GM11168 (cell line): ENCODE data around the gene NUMB.

Experiments
- in situ Hi-C: fragments of 300-500 bp; cut with MboI; formaldehyde crosslinking; loops from one replicate; pipeline ENCODE4 v1.12.0; 2022; ENCODE audit warnings: low sequenced_read_pairs; ENCODE audit not compliant: unreplicated experiment

NUMB gene

GRCh38 chr14:73264885-73265720 is 193.2 kb downstream of the NUMB start:
- in situ Hi-C loops, result no loop called here

DNA sequence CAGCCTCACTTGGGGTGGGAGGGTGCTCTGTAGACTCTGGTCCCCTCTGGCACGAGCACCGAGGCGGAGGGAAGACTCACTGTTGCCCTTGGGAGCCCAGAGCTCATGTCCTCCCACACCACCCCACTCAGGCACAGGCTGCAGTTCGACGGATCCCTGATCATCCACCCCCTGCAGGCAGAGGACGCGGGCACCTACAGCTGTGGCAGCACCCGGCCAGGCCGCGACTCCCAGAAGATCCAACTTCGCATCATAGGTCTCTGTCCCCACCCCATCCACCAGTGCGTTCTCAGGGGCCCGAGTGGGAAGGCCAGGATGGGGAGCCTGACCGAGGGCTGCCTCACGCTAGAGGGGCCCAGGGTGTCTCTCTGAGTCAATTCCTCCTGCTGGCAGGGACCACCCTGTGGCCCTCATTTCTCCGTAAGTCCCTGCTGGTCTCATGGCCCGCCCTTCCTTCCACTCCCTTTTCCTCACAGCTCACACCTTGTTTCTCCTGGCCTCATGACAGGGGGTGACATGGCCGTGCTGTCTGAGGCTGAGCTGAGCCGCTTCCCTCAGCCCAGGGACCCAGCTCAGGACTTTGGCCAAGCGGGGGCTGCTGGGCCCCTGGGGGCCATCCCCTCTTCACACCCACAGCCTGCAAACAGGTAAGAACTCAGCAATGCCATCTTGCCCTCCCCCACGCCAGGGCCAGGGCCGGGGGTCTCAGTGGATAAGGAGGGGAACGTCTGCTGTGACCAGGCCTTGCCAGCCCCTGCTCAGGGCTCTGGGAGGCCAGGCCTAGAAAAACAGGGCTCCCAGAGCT is 194.1 kb downstream of the NUMB start:
- in situ Hi-C loops, result no loop called here

- in situ Hi-C loops, result no loop called here
Measured at GRCh38 chr14:73263606-73264005, 194.7 kb downstream of the NUMB start.

DNA sequence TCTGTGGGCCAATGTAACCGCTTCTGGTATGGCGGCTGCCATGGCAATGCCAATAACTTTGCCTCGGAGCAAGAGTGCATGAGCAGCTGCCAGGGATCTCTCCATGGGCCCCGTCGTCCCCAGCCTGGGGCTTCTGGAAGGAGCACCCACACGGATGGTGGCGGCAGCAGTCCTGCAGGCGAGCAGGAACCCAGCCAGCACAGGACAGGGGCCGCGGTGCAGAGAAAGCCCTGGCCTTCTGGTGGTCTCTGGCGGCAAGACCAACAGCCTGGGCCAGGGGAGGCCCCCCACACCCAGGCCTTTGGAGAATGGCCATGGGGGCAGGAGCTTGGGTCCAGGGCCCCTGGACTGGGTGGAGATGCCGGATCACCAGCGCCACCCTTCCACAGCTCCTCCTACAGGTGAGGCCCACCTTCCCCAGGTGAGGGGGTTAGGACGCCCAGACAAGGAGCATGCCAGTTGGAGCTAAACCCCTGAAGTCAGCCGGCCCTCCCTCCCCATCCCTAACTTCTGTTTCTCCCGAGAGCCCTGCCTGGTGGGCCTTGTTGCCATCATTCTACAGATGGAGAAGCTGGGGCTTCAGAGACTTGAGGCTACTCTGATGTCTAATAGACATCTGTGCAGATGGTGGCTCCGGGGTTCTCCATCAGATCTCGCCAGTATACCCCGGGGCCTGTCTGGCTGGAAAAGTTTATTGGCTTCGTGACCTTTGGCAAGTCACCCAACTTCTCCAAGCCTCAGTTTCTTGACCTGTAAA is 195.7 kb downstream of the NUMB start:
- in situ Hi-C loops, result no loop called here

DNA sequence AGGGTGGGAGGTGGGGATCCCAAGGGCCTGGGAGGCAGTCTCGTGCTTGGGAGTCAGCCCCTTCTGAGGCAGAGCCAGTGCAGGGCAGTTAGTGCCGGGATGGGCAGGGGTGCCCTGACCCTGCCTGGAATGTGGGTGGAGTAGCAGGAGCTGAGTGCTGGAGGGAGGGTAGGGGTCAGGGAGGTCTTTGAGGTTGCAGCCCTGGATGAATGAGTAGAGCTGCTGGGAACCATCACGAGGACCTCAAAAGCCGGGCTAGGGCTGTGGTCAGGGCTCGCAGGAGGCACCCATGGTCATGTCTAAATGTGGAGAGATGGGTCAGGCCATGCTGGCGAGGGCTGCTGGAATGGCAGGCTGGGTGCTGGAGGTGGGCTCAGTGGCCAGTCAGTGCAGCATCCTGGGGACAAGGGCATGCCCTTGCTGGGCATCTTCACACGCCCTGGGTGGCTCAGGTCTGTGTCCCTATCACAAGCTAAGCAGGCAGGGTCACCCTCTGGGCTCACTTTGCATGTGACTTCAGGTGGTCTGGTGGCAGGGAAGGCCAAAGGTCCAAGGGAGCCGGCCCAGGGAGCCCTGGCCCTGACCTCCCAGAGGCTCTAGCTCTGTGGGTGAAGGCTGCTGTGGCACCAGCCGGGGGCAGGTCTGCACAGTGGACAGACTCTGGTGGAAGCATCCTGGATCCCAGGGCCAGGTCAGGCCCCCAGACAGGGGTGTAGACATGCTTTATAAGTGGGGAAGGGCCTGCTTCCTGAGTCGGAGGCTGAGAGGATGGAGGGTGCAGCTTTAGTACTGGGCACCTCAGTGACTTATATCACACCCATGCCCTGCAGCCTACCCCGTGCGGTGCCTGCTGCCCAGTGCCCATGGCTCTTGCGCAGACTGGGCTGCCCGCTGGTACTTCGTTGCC is 196.6 kb downstream of the NUMB start:
- in situ Hi-C loops, result no loop called here

DNA sequence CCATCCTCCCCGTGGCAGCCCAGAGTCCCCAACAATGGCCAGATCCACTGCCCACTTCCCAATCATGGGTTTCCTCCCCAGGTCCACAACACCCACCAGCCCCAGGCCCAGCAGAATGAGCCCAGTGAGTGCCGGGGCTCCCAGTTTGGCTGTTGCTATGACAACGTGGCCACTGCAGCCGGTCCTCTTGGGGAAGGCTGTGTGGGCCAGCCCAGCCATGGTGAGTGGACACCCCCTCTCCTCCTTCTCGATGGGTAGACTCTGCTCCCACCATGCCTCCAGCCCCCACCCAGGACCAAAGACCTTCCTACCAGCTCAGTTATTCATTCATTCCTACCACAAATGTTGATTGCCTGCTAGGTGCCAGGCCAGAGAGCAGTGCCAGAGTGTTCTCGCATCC is 197.3 kb downstream of the NUMB start:
- in situ Hi-C loops, result no loop called here

DNA sequence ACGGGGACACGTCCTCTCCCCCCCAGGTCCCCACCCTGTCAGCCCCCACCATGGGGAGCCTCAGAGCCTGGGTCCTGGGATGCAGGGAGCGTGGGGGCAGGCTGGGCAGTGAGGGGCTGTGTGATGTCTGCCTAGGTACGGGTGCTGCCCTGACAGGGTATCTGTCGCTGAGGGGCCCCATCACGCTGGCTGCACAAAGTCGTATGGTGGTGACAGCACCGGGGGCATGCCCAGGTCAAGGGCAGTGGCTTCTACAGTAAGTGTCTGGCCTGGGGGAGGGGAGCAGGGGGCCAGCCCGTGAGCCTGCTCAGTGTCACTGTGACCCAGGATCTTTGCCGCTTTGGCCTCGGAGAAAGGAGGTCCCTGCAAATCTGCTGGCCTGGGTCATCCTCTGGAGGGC is 197.8 kb downstream of the NUMB start:
- in situ Hi-C loops, result no loop called here

- in situ Hi-C loops, result no loop called here
Measured at GRCh38 chr14:73259837-73260236, 198.5 kb downstream of the NUMB start.

DNA sequence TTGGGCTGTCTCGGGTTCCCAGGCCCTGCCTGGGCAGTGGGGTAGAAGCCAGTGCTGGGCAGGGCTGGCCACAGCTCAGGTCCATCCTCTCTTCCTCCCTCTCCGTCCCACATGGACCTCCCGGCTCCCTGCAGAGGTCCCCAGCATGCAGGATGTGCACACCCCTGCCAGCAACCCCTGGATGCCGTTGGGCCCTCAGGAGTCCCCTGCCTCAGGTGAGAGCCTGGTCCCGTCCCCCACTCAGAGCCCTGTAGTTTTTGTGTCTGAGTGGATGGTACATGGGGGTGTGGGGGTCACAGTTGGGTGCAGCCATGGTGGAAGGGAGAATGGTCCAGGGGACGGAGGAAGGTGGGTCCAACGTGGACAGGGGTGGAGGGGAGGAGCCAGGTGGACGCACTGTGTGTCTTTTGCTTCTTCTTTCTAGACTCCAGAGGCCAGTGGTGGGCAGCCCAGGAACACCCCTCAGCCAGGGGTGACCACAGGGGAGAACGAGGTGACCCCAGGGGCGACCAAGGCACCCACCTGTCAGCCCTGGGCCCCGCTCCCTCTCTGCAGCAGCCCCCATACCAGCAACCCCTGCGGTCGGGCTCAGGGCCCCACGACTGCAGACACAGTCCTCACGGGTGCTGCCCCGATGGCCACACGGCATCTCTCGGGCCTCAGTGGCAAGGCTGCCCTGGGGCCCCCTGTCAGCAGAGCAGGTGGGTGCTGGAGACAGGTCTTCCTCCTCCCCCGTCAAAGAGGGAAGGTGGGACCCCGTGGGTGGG is 199.3 kb downstream of the NUMB start:
- in situ Hi-C loops, result no loop called here

- in situ Hi-C loops, result no loop called here
Measured at GRCh38 chr14:73258076-73258475, 200.3 kb downstream of the NUMB start.

- in situ Hi-C loops, result no loop called here
Measured at GRCh38 chr14:73255693-73256225, 202.6 kb downstream of the NUMB start.

GRCh38 chr14:73255005-73255400 is 203.3 kb downstream of the NUMB start:
- in situ Hi-C loops, result no loop called here

DNA sequence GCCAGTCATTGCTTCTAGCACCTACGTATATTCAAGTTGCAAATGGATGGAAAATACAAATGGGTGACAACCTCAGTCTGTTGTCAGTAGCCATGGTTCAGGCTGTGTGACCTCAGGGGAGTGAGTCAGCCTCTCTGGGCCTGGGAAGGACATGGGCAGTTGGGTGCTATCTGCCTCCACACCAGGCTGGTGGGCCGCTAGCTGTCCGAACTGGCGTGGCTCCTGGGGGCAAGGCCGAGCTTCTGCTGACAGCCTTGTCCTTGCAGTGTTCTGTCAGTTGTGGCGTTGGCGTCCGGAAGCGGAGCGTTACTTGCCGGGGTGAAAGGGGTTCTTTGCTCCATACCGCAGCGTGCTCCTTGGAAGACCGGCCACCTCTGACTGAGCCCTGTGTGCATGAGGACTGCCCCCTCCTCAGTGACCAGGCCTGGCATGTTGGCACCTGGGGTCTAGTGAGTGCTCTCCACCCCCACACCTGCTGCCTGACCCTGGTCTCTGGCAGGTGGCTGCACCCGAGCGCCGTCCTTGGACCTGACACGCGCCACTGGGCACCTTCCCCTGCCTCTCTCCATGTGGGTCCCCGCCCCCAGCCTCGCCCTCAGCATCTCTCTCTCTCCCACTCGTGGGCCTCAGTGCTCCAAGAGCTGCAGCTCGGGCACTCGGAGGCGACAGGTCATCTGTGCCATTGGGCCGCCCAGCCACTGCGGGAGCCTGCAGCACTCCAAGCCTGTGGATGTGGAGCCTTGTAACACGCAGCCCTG is 203.9 kb downstream of the NUMB start:
- in situ Hi-C loops, result no loop called here

GRCh38 chr14:73253721-73254120 is 204.6 kb downstream of the NUMB start:
- in situ Hi-C loops, result no loop called here

GRCh38 chr14:73253323-73253610 is 205.1 kb downstream of the NUMB start:
- in situ Hi-C loops, result no loop called here

DNA sequence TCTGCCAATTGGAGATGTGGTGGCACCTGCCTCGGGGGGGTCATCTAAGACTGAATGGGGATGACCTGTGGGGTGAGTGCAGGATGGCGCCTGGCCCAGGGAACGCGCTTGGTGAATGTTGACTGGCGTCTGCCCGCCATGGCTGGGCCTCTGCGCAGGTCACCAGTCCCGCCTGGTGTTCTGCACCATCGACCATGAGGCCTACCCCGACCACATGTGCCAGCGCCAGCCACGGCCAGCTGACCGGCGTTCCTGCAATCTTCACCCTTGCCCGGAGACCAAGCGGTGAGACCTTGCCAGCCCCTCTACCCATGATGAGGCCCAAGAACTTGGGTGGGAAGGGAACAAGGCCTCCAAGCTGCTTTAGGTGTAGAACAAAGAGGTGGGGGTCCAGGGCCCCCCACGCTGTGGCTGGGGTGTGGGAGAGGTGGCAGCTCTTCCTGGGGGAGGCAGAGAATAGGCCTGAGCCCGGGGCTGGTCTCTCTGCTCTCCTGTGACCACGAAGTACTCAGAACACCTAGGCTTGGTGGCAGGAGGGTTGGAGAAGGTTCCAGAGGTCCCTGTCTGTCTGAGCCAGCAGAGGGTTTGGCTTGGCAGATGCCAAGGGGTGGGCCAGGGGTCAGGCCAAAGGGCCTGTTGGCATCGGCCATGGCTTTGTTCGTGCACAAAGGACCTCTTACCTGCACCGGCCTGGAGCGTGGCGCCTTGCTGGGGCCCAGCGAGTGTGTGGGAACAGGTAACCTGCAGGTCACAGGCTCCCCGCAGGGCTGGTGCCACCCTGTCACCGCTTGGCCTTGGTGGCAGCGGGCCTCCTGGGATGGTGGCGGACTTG is 205.6 kb downstream of the NUMB start:
- in situ Hi-C loops, result no loop called here

GRCh38 chr14:73251516-73252215 is 206.7 kb downstream of the NUMB start:
- in situ Hi-C loops, result no loop called here
